ENCODE measurements around the gene THTPA. TPM values are rescaled to one million over a fixed set of nuclear protein-coding genes. Genes with fewer than 3 reads are reported as not detected.

Gene THTPA
- total RNA-seq, 2 donors from 2014 or later: 13.0 to 17.0 TPM

GRCh38 chr14:23555533-23555881 lies 564 bp upstream of the THTPA start:
- DNase-seq: no peak
- Histone ChIP-seq H3K27me3 (ENCODE audit: control insufficient read depth, insufficient read depth, low read length, poor library complexity, severe bottlenecking) (no peaks in the 10 kb centered on the region), H3K9ac (ENCODE audit: extremely low read depth, low read length, poor library complexity, severe bottlenecking) (no peak overlapping the region), H3K4me3 (ENCODE audit: low read length) (peak overlapping the region; percentile 94), H3K36me3 (ENCODE audit: control insufficient read depth, insufficient read depth, low read length) (peaks cover 29% of the 10 kb centered on the region), H3K4me1 (ENCODE audit: control insufficient read depth, insufficient read depth, low read length) (no peaks in the 10 kb centered on the region), H3K9me3 (ENCODE audit: control insufficient read depth, low read length) (no peaks in the 10 kb centered on the region), H3K27ac (ENCODE audit: low read depth, low read length) (peak overlapping the region; percentile 57)
- WGBS, 2 experiments (ENCODE audit: insufficient coverage in 1 of 2, insufficient read length in 1 of 2): 5% methylated on average over 10 of the region's 14 CpGs; no CpG with 5 or more reads in 1 of the 2 experiments
- peaks cover 16% of the 10 kb centered on the region for H3K36me3 Mint-ChIP-seq (ENCODE audit: low read depth)
- H3K27ac Mint-ChIP-seq: peak overlapping the region; percentile 82
- H3K4me3 Mint-ChIP-seq: peak overlapping the region; percentile 81
- H3K4me1 Mint-ChIP-seq: peaks cover 16% of the 10 kb centered on the region
- TF ChIP-seq CTCF (conservative IDR thresholded peaks at IDR 0.05): no peak
- no peaks in the 10 kb centered on the region for H3K27me3 Mint-ChIP-seq (ENCODE audit: insufficient read depth)
- H3K9me3 Mint-ChIP-seq: no peaks in the 10 kb centered on the region

GRCh38 chr14:23556700-23557440 lies 799 bp downstream of the THTPA start:
- no peak for DNase-seq
- H3K9me3 ChIP-seq (ENCODE audit: control insufficient read depth, low read length): no peaks in the 10 kb centered on the region
- H3K9ac ChIP-seq (ENCODE audit: extremely low read depth, low read length, poor library complexity, severe bottlenecking): peak overlapping the region; percentile 73
- Mint-ChIP-seq H3K9me3 (no peaks in the 10 kb centered on the region), H3K27me3 (ENCODE audit: insufficient read depth) (no peaks in the 10 kb centered on the region), H3K4me1 (peaks cover 15% of the 10 kb centered on the region), H3K36me3 (ENCODE audit: low read depth) (peaks cover 26% of the 10 kb centered on the region), H3K4me3 (peak overlapping the region; percentile 81), H3K27ac (peak overlapping the region; percentile 39)
- no peak overlapping the region for H3K27ac ChIP-seq (ENCODE audit: low read depth, low read length)
- no peaks in the 10 kb centered on the region for H3K4me1 ChIP-seq (ENCODE audit: control insufficient read depth, insufficient read depth, low read length)
- H3K4me3 ChIP-seq (ENCODE audit: low read length): peak overlapping the region; percentile 94
- H3K27me3 ChIP-seq (ENCODE audit: control insufficient read depth, insufficient read depth, low read length, poor library complexity, severe bottlenecking): no peaks in the 10 kb centered on the region
- 69 to 74% methylated on average over 16 to 17 of the region's 17 CpGs for WGBS, 2 experiments (ENCODE audit: insufficient coverage in 1 of 2, insufficient read length in 1 of 2)
- TF ChIP-seq CTCF (conservative IDR thresholded peaks at IDR 0.05): no peak
- H3K36me3 ChIP-seq (ENCODE audit: control insufficient read depth, insufficient read depth, low read length): peaks cover 43% of the 10 kb centered on the region

DNA sequence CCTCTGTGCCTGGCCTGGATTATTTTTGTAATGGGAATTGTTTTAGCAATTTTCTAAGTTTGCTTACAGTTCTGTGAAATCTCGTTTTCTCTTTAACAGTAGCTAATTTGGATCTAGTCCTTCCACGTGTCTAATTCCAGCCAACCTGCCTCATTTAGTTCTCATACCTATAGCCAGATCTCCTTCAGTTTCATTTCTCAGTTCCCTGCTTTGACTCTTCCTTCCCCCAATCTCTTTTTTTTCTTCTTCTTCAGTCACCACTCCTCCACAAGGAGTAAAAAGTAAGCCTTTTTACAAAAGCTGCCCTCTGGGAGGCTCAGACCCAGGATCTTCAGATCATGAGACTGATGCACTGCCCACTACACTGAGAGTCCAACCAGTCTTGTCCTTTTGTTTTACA lies 1.4 kb downstream of the THTPA start:
- no peak for DNase-seq
- no peaks in the 10 kb centered on the region for H3K9me3 ChIP-seq (ENCODE audit: control insufficient read depth, low read length)
- peak overlapping the region; percentile 81 for H3K4me3 Mint-ChIP-seq

More for the DNA sequence above, 1.4 kb downstream of the THTPA start:
- Mint-ChIP-seq H3K4me1 (peaks cover 13% of the 10 kb centered on the region), H3K9me3 (no peaks in the 10 kb centered on the region), H3K27me3 (ENCODE audit: insufficient read depth) (no peaks in the 10 kb centered on the region), H3K36me3 (ENCODE audit: low read depth) (peaks cover 27% of the 10 kb centered on the region), H3K27ac (no peak overlapping the region)
- H3K4me3 ChIP-seq (ENCODE audit: low read length): peak overlapping the region; percentile 94
- H3K27me3 ChIP-seq (ENCODE audit: control insufficient read depth, insufficient read depth, low read length, poor library complexity, severe bottlenecking): no peaks in the 10 kb centered on the region
- no peaks in the 10 kb centered on the region for H3K4me1 ChIP-seq (ENCODE audit: control insufficient read depth, insufficient read depth, low read length)
- no peak for TF ChIP-seq CTCF (conservative IDR thresholded peaks at IDR 0.05)
- H3K27ac ChIP-seq (ENCODE audit: low read depth, low read length): no peak overlapping the region
- WGBS, 2 experiments (ENCODE audit: insufficient coverage in 1 of 2, insufficient read length in 1 of 2): 71 to 77% methylated on average over 2 of the region's 2 CpGs
- peaks cover 49% of the 10 kb centered on the region for H3K36me3 ChIP-seq (ENCODE audit: control insufficient read depth, insufficient read depth, low read length)
- no peak overlapping the region for H3K9ac ChIP-seq (ENCODE audit: extremely low read depth, low read length, poor library complexity, severe bottlenecking)

All from endodermal cell (in vitro differentiated cells).